Measurements from ENCODE around the gene PAQR9.

The PAQR9 gene

GRCh38 chr3:142945023-142945422, 18.5 kb downstream of the PAQR9 start:
- no peak overlapping the region for H3K4me3 ChIP-seq (ENCODE audit: low read depth, low read length)
- peak; percentile 20 for DNase-seq (ENCODE audit: low read depth)
- TF ChIP-seq, protein P1, sequence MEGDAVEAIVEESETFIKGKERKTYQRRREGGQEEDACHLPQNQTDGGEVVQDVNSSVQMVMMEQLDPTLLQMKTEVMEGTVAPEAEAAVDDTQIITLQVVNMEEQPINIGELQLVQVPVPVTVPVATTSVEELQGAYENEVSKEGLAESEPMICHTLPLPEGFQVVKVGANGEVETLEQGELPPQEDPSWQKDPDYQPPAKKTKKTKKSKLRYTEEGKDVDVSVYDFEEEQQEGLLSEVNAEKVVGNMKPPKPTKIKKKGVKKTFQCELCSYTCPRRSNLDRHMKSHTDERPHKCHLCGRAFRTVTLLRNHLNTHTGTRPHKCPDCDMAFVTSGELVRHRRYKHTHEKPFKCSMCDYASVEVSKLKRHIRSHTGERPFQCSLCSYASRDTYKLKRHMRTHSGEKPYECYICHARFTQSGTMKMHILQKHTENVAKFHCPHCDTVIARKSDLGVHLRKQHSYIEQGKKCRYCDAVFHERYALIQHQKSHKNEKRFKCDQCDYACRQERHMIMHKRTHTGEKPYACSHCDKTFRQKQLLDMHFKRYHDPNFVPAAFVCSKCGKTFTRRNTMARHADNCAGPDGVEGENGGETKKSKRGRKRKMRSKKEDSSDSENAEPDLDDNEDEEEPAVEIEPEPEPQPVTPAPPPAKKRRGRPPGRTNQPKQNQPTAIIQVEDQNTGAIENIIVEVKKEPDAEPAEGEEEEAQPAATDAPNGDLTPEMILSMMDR (IDR thresholded peaks at IDR 0.05; ENCODE audit: insufficient read depth, low read depth, low read length, missing control alignments) = no peak

GRCh38 chr3:142944342-142944741, 19.1 kb downstream of the PAQR9 start:
- DNase-seq (ENCODE audit: low read depth) = peak; percentile 48
- TF ChIP-seq, protein P1 (IDR thresholded peaks at IDR 0.05; ENCODE audit: insufficient read depth, low read depth, low read length, missing control alignments) = no peak
- H3K4me3 ChIP-seq (ENCODE audit: low read depth, low read length) = peak overlapping the region; percentile 49

DNA sequence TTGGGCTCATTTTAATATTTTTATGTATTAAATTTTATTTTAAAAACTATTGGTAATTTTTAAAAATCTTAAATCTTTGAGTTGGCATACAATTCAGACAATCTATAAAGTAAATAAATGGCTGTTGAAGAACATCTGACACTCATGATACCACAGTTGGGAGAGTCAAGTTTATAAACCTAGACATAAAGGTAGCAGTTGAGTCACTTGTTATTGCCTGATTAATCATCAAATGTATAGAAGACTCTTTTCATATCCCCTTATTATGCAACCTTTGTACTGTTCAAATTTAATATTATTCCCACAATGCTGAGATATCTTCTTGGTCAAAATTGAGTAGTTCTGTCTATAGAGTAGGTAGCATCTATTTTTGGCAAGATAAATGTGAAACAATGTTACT, 19.6 kb downstream of the PAQR9 start:
- H3K4me3 ChIP-seq (ENCODE audit: low read depth, low read length) = peak overlapping the region; percentile 49
- TF ChIP-seq, protein P1 (IDR thresholded peaks at IDR 0.05; ENCODE audit: insufficient read depth, low read depth, low read length, missing control alignments) = no peak
- DNase-seq (ENCODE audit: low read depth) = no peak

DNA sequence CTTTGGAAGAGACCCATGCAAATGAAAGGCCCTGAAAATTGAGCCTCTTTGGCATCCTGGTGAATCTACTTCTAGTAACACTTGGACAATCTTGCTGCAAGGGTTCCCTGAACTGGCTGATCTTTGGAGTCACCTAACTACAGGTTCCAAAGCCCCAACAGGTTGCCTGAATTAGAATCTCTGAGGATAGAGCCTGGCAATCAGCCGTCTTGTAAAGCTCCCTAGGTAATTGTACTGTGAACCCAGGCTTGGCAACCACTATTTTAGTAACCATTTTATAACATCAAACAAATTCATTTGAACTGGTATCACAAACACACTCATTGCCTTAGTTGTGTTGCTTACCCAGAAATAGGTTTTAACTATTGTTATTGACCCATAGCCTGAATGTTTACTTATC, 20.1 kb downstream of the PAQR9 start:
- TF ChIP-seq, protein P1 (IDR thresholded peaks at IDR 0.05; ENCODE audit: insufficient read depth, low read depth, low read length, missing control alignments) = no peak
- no peak for DNase-seq (ENCODE audit: low read depth)
- H3K4me3 ChIP-seq (ENCODE audit: low read depth, low read length) = no peak overlapping the region

- TF ChIP-seq, protein P1 (IDR thresholded peaks at IDR 0.05; ENCODE audit: insufficient read depth, low read depth, low read length, missing control alignments) = no peak
- no peak overlapping the region for H3K4me3 ChIP-seq (ENCODE audit: low read depth, low read length)
- no peak for DNase-seq (ENCODE audit: low read depth)
These were observed 21.9 kb downstream of the PAQR9 start for GRCh38 chr3:142941373-142942123.

DNA sequence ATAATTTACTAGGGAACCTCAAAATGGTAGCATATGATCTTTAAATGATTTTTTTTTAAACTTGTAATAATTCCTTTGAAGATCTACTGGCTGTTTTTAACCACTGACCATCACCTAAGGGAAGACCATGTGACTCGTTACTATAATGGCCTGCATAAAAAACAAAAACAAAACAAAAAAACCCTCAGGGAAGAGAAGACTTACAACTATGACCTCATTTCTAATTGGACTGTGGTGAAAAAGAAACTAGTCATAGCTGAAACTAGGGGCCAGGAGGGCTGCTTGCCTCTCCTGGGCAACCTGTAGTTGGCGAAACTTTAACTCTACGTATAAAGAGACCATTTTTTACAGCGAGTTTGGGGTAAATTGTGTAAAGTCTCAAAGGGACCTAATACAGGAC, 23.0 kb downstream of the PAQR9 start:
- peak; percentile 31 for DNase-seq (ENCODE audit: low read depth)
- no peak overlapping the region for H3K4me3 ChIP-seq (ENCODE audit: low read depth, low read length)
- TF ChIP-seq, protein P1 (IDR thresholded peaks at IDR 0.05; ENCODE audit: insufficient read depth, low read depth, low read length, missing control alignments) = no peak

DNA sequence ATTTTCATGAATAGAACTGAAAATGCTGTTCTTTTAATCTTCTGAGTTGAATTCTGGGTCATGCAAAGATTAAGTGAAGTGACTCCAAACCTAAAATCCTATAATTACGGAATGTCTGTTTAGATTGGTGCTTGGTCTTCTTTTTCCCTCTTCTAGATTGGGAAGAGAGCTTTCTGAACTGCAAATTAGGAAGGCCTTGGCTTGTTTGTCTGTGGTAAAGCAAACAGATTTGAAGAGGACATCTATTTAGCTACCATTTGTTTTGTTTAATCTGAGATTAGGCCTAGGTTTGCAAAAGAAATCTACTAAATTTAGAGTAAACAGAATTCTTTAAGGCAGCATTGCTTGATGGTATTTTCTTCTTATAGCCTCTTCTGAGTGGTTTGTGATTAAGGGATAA, 23.5 kb downstream of the PAQR9 start:
- no peak overlapping the region for H3K4me3 ChIP-seq (ENCODE audit: low read depth, low read length)
- TF ChIP-seq, protein P1 (IDR thresholded peaks at IDR 0.05; ENCODE audit: insufficient read depth, low read depth, low read length, missing control alignments) = no peak
- DNase-seq (ENCODE audit: low read depth) = no peak
